Measurements from ENCODE around the gene RPS18. TPM values are rescaled to one million over a fixed set of nuclear protein-coding genes. Genes with fewer than 3 reads are reported as not detected.

RPS18 gene
- total RNA-seq, 1 experiment from 2014 or later = 3,216 TPM

DNA sequence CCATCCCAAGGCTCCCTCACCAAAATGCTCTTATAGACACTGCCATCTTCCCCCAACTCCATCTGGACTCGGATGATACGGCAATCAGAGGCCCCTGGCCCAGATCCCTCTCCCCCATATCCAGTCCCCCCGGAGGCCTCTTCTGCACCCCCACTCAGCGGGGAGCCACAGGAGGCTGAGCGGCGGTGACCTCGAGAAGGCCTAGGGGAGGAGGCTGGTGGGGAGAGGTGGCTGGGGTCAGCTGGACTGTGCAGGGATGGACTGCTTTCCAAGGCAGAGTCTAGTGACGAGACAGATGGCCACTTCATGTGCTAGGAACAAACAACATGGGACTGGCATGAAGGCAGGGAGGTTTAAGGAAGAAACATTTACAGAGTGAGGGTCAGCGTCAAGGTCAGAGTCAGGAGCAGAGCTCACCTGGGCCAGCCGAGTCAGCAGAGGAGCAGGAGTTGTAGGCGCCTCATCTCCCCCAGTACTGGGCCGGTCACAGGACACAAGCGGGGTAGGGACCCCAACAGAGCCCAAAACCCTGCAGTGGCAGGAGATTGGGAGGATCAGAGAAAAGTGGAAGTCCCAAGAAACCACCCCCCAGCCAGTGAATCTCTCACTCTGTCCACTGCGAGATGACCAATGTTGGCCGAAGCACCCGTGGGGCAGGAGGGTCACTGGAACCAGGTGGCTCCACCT lies 21.3 kb downstream of the RPS18 start:
- peaks cover under 1% of the 10 kb centered on the region for H3K79me1 ChIP-seq (ENCODE audit: insufficient read depth, low read depth, low read length, poor library complexity, severe bottlenecking)
- no peaks in the 10 kb centered on the region for H3K9me3 ChIP-seq (ENCODE audit: control insufficient read depth, low read depth, low read length)
- H3K18ac ChIP-seq (ENCODE audit: insufficient read length, low read depth, low read length) = no peak overlapping the region
- no peaks in the 10 kb centered on the region; the same call in 1 of the 2 replicates for H3K27me3 Mint-ChIP-seq (ENCODE audit: low read depth)
- H2BK12ac ChIP-seq (ENCODE audit: insufficient read length, low read depth, low read length) = no peak overlapping the region
- no peak overlapping the region for H2BK5ac ChIP-seq (ENCODE audit: insufficient read length, low read length)
- peaks cover 16 to 55% (median 44%) of the 10 kb centered on the region in 3 experiments for H3K36me3 Mint-ChIP-seq (ENCODE audit: insufficient read depth in 1 of 3, low read depth in 3 of 3)
- H3K27ac Mint-ChIP-seq = no peak overlapping the region; a peak in 1 of 7 replicates
- H3K23me2 ChIP-seq (ENCODE audit: insufficient read length, low read depth, low read length, poor library complexity, severe bottlenecking) = peaks cover 23% of the 10 kb centered on the region
- H3T11ph ChIP-seq (ENCODE audit: low read length) = no peak overlapping the region
- H3K4ac ChIP-seq (ENCODE audit: low read depth, low read length) = no peak overlapping the region
- no peaks in the 10 kb centered on the region; the same call in 1 of the 2 replicates for H3K4me1 ChIP-seq (ENCODE audit: insufficient read depth, low read length)
- H2AK5ac ChIP-seq (ENCODE audit: insufficient read length, low read length) = no peak overlapping the region
- TF ChIP-seq, protein P1, sequence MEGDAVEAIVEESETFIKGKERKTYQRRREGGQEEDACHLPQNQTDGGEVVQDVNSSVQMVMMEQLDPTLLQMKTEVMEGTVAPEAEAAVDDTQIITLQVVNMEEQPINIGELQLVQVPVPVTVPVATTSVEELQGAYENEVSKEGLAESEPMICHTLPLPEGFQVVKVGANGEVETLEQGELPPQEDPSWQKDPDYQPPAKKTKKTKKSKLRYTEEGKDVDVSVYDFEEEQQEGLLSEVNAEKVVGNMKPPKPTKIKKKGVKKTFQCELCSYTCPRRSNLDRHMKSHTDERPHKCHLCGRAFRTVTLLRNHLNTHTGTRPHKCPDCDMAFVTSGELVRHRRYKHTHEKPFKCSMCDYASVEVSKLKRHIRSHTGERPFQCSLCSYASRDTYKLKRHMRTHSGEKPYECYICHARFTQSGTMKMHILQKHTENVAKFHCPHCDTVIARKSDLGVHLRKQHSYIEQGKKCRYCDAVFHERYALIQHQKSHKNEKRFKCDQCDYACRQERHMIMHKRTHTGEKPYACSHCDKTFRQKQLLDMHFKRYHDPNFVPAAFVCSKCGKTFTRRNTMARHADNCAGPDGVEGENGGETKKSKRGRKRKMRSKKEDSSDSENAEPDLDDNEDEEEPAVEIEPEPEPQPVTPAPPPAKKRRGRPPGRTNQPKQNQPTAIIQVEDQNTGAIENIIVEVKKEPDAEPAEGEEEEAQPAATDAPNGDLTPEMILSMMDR (conservative IDR thresholded peaks at IDR 0.05) = no peak
- H2AFZ ChIP-seq (ENCODE audit: low read length) = no peak overlapping the region
- H3K23ac ChIP-seq (ENCODE audit: insufficient read length, low read depth, low read length) = no peak overlapping the region
- H2BK120ac ChIP-seq (ENCODE audit: low read depth, low read length, poor library complexity, severe bottlenecking) = no peak overlapping the region
- H3K4me2 ChIP-seq (ENCODE audit: insufficient read depth, insufficient read length, low read length) = no peak overlapping the region
- no peak overlapping the region for H2BK15ac ChIP-seq (ENCODE audit: low read depth, low read length)
- no peak overlapping the region for H4K8ac ChIP-seq (replicated peaks; ENCODE audit: insufficient read length, low read depth, low read length)
- WGBS (ENCODE audit: extremely low coverage, insufficient read length, low lambda C conversion rate) = no CpG with 5 or more reads among the region's 16 CpGs
- H3K56ac ChIP-seq (ENCODE audit: insufficient read length, low read depth, low read length) = no peak overlapping the region
- H4K91ac ChIP-seq (ENCODE audit: insufficient read length, low read depth, low read length) = no peak overlapping the region
- H3K9ac ChIP-seq (ENCODE audit: extremely low read depth, insufficient read length, low read length) = no peak overlapping the region
- no peaks in the 10 kb centered on the region for H3K9me3 Mint-ChIP-seq
- DNase-seq = no peak
- no peak overlapping the region for H3K14ac ChIP-seq (ENCODE audit: insufficient read depth, low read length)
- no peaks in the 10 kb centered on the region for H3K27me3 ChIP-seq (ENCODE audit: insufficient read depth, low read length)
- H4K5ac ChIP-seq (ENCODE audit: insufficient read length, low read depth, low read length) = no peak overlapping the region
- H3K4me1 Mint-ChIP-seq = peaks cover 12 to 25% of the 10 kb centered on the region in 2 experiments
- H3K4me3 Mint-ChIP-seq = no peak overlapping the region
- no peaks in the 10 kb centered on the region for H4K20me1 ChIP-seq (ENCODE audit: control insufficient read depth, insufficient read depth, insufficient read length)
- peaks cover 5% of the 10 kb centered on the region; the same call in 1 of the 2 replicates for H3K79me2 ChIP-seq (ENCODE audit: insufficient read depth, low read length)
- no peak overlapping the region for H3K27ac ChIP-seq (ENCODE audit: insufficient read length, low read depth, low read length)
- H2BK20ac ChIP-seq (ENCODE audit: low read depth, low read length, poor library complexity, severe bottlenecking) = no peak overlapping the region

Data from H9 (cell line).